Hepatocyte (in vitro differentiated cells): Measurements from ENCODE around the gene SYNE2. TPM values are rescaled to one million over a fixed set of nuclear protein-coding genes. Genes with fewer than 3 reads are reported as not detected.
A peak's percentile ranks its signal among the peaks of the same experiment; 100 is the strongest.

ENCODE experiments used
- DNase-seq: peaks from one replicate; pipeline ENCODE4 v3.0.0-alpha.2; 2016; ENCODE audit warnings: low spot score
- H2AFZ ChIP-seq: fragments of 200-600 bp; sonication (generic); 2 replicates; pipeline ENCODE4 v1.6.0; 2016; ENCODE audit warnings: antibody characterized with exemption, mild to moderate bottlenecking
- H3K27ac ChIP-seq: fragments of 200-600 bp; sonication (generic); 2 replicates; pipeline ENCODE4 v1.5.1; 2016; ENCODE audit warnings: mild to moderate bottlenecking
- H3K27me3 ChIP-seq: fragments of 200-600 bp; sonication (generic); 2 replicates; pipeline ENCODE4 v1.6.1; 2016
- H3K36me3 ChIP-seq: fragments of 200-600 bp; sonication (generic); replicated peaks from 2 replicates; pipeline ENCODE4 v1.5.1; 2016; ENCODE audit warnings: low read depth; ENCODE audit not compliant: insufficient read depth
- H3K4me1 ChIP-seq: fragments of 200-600 bp; sonication (generic); 2 replicates; pipeline ENCODE4 v1.5.1; 2016; ENCODE audit warnings: mild to moderate bottlenecking, moderate library complexity; ENCODE audit not compliant: insufficient read depth
- H3K4me2 ChIP-seq: fragments of 200-600 bp; sonication (generic); 2 replicates; pipeline ENCODE4 v1.6.0; 2016
- H3K4me3 ChIP-seq: fragments of 200-600 bp; sonication (generic); 2 replicates; pipeline ENCODE4 v1.5.1; 2016; ENCODE audit warnings: mild to moderate bottlenecking
- H3K79me2 ChIP-seq: fragments of 200-600 bp; sonication (generic); 2 replicates; pipeline ENCODE4 v1.6.0; 2017; ENCODE audit warnings: mild to moderate bottlenecking
- H3K9me2 ChIP-seq: fragments of 200-600 bp; sonication (generic); replicated peaks from 2 replicates; pipeline ENCODE4 v1.6.0; 2017; ENCODE audit warnings: mild to moderate bottlenecking; ENCODE audit not compliant: insufficient read depth
- H3K9me3 ChIP-seq: fragments of 200-600 bp; sonication (generic); 2 replicates; pipeline ENCODE4 v1.5.1; 2016; ENCODE audit warnings: low read depth, mild to moderate bottlenecking
- H4K20me1 ChIP-seq: fragments of 200-600 bp; sonication (generic); 2 replicates; pipeline ENCODE4 v1.6.0; 2016; ENCODE audit warnings: mild to moderate bottlenecking; ENCODE audit not compliant: insufficient read depth, poor library complexity, severe bottlenecking
- CTCF ChIP-seq: fragments of 200-600 bp; sonication (generic); IDR thresholded peaks from 2 replicates; pipeline ENCODE4 v1.5.1; 2016; ENCODE audit warnings: antibody characterized with exemption, mild to moderate bottlenecking; ENCODE audit not compliant: poor library complexity
- EZH2 ChIP-seq: fragments of 200-600 bp; sonication (generic); IDR thresholded peaks from 2 replicates; pipeline ENCODE4 v1.6.1; 2016; ENCODE audit warnings: antibody characterized with exemption, mild to moderate bottlenecking, borderline replicate concordance
- EZH2phosphoT487 ChIP-seq: fragments of 200-600 bp; sonication (generic); IDR thresholded peaks from one replicate; pipeline ENCODE4 v1.6.1; 2018; ENCODE audit warnings: antibody characterized with exemption, mild to moderate bottlenecking, low read depth, moderate library complexity; ENCODE audit not compliant: unreplicated experiment, severe bottlenecking
- WGBS: methylation state at CpG from one replicate; pipeline ENCODE4 v1.1.6; 2016; ENCODE audit warnings: low lambda C conversion rate; ENCODE audit errors: missing lambda C conversion rate; 5-methylcytosine and 5-hydroxymethylcytosine counted together
- polyA plus RNA-seq: library from polyadenylated mRNA; unstranded; fragments of >200 nt; fragmentation: Nextera tagmentation; extraction: Ambion mirVana; gene quantifications from 2 replicates; pipeline ENCODE4 v1.2.1, GENCODE V29; 2016
- total RNA-seq: library from RNA; depleted of rRNA; stranded (reverse); fragments of >200 nt; gene quantifications from 2 replicates; pipeline ENCODE4 v1.2.3, GENCODE V29; 2014

Gene SYNE2
- total and polyA plus RNA-seq, 2 experiments from 2014 or later: 21.0 to 58.6 TPM

DNA sequence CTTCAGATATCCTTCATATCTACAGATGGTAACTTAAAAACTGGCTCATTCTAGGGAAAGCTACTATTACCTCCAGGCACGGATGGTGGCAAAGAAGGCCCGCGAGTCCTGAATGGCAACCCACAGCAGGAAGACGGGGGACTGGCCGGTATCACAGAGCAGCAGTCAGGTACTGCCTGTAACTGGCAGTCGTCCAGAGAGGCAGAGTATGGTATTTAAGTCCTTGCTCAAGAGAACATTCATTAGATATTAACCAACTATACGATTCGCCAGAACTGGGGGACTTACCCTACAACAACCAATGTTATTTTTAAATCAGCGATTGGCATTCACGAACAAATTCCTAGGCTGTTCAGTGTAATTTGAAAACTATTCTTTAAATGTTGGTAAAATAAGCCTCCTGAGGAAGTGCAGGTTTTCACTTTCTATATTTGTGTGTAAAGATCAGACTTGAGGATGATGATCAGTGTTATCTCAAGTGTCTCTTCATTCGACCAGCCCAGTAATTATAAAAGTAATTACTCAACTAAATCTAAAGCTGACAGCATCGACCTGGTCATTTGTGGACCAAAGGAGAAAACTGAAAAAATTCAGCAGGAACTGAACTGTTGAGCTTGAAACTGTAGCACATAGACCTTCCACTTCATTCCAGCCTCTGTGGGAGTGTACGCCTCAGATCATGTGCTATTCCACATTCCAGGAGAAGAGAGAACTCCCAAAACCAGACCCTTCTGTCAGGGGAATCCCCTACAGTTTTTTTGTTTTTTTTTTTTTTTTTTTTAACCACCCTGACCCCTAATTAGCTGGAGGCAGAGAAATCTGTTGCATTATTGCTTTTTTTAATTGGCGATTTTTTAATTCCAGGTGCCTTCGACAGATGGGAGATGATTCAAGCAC lies 365.8 kb downstream of the SYNE2 start:
- Histone ChIP-seq H3K27ac (peak overlapping the region; percentile 31), H3K79me2 (no peaks in the 10 kb centered on the region), H3K27me3 (no peaks in the 10 kb centered on the region), H2AFZ (no peak overlapping the region), H3K9me2 (no peaks in the 10 kb centered on the region), H3K4me2 (no peak overlapping the region), H3K36me3 (no peaks in the 10 kb centered on the region), H3K4me1 (peaks cover 12% of the 10 kb centered on the region), H3K9me3 (no peaks in the 10 kb centered on the region), H3K4me3 (no peak overlapping the region), H4K20me1 (no peaks in the 10 kb centered on the region)
- TF ChIP-seq EZH2phosphoT487 (no peak), CTCF (no peak), EZH2 (no peak)
- 87% methylated on average over 15 of the region's 15 CpGs for WGBS
- DNase-seq: no peak

DNA sequence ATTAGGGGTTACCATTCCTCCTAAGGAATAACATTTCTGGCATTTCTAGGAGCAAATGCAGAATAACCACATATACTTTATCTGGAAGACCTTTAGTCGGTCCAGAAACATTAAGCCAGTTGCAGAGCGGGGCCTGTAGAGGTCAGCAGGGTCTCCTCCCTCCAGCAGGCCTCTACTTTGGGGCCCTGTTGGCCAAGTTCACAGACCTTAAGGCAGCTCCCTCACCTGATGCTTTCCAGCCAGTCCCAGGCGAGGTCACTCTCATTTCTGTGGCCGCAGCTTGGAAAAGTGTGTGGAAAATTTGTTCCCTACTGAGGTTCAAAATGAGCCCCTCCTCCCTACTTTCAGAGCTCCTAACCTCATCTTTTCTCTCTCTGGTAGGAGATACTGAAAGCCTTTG lies 367.3 kb downstream of the SYNE2 start:
- Histone ChIP-seq H4K20me1 (no peaks in the 10 kb centered on the region), H3K36me3 (no peaks in the 10 kb centered on the region), H3K4me3 (no peak overlapping the region), H3K4me2 (no peak overlapping the region), H3K4me1 (no peaks in the 10 kb centered on the region), H3K9me2 (no peaks in the 10 kb centered on the region), H3K9me3 (no peaks in the 10 kb centered on the region), H3K79me2 (no peaks in the 10 kb centered on the region), H2AFZ (no peak overlapping the region), H3K27me3 (no peaks in the 10 kb centered on the region), H3K27ac (no peak overlapping the region)
- no peak for DNase-seq
- 87% methylated on average over 4 of the region's 4 CpGs for WGBS
- no peak for TF ChIP-seq CTCF
- TF ChIP-seq EZH2: no peak
- no peak for TF ChIP-seq EZH2phosphoT487

GRCh38 chr14:64220466-64220865 lies 367.7 kb downstream of the SYNE2 start:
- TF ChIP-seq CTCF (no peak), EZH2 (no peak)
- 69% methylated on average over 14 of the region's 14 CpGs for WGBS
- Histone ChIP-seq H3K36me3 (no peaks in the 10 kb centered on the region), H3K9me2 (no peaks in the 10 kb centered on the region), H4K20me1 (no peaks in the 10 kb centered on the region), H3K4me1 (no peaks in the 10 kb centered on the region), H3K9me3 (no peaks in the 10 kb centered on the region), H3K4me2 (no peak overlapping the region), H3K27ac (no peak overlapping the region), H3K79me2 (no peaks in the 10 kb centered on the region), H3K4me3 (no peak overlapping the region), H2AFZ (no peak overlapping the region), H3K27me3 (no peaks in the 10 kb centered on the region)
- peak; percentile 51 for DNase-seq
